AG09319 (cell line): ENCODE data around the gene ADAP1.

Experiments used
- DNase-seq: peaks from one replicate; pipeline ENCODE4 v3.0.0-alpha.2; 2010; ENCODE audit warnings: low read depth; ENCODE audit errors: extremely low read depth
- CTCF ChIP-seq: IDR thresholded peaks from 2 replicates; pipeline ENCODE4 v1.5.1; 2011; ENCODE audit warnings: low read depth, mild to moderate bottlenecking, inconsistent platforms, low read length, moderate library complexity

ADAP1 gene

GRCh38 chr7:880450-880849 is 74.0 kb downstream of the ADAP1 start:
- no peak for DNase-seq
- no peak for TF ChIP-seq CTCF

DNA sequence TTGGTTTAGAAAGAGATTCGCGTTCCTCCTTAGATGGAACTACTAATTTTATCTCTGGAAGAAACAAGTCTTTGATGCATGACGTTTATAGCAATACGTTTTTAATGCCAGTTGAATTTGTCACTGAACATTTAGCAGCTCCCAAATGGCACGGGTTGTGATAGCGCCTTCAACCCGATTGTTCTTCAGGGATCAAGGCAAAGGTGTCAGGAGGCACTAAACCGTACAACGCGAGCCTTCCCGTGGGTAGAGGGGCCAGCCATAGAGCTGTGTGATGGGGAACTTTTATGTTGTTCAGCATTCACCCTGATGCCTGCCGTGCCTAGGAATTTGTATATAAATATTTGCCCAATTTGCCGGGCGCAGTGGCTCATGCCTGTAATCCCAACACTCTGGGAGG is 74.8 kb downstream of the ADAP1 start:
- no peak for TF ChIP-seq CTCF
- no peak for DNase-seq

DNA sequence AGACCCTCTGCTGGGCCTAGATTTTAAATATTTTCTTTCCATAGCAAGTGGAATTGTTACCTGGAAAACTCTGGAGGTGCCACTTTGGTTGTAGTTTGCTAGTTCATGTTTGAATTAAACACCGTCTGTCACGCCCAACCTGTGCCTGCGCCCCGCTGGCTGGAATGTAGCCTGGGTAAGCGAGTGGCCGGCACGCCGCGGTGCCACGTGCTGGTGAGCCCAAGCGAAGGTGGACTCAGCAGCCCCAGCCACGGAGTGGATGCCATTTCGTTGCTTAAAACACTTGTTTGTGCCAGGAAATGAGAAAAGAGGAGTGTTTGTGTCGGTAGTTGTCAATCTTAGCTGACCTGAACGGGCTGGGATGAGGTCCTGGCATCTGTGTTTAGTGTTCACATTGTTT is 75.4 kb downstream of the ADAP1 start:
- no peak for DNase-seq
- no peak for TF ChIP-seq CTCF

DNA sequence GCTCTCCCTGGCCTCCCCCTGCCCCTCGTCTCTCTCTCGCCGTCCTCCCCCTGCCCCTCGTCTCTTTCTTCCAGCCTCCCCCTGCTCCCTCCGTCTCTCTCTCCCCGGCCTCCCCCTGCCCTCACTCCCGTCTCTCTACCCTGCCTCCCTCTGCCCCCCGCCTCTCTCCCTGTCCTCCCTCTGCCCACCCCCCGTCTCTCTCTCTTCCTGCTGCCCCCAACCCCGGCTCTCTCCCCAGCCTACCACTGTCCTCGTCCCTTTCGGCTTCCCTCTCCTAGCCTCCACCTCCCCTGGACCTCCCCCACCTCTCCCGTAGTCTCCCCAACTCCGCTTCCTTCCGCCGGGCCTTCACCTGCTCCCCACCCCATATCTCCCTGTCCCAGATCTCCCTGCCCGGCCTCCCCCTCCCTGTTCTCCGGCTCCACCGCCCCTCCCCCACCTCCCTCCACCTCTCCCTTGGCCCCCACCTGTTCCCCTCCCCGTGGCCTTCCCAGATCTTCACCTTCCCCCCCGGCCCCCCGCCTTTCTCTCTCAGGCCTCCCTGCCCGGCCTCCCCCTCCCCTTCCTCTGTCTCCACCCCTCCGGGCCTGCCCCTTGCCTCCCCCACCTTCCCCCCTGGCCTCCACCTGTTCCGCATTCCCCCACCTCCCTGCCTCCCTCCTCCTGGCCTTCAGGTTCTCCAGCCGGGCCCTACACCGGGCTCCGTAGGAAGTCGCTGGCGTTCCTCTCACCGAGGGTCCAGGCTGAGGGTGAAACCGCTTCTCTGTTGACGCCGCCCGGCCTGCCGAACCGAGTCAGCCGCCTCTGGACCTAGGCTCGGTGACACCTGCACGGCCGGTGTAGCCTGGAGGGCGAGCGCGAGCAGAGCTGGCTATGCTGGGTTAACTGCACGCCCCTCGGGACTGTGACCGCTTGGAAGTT is 76.9 kb downstream of the ADAP1 start:
- DNase-seq, result no peak
- TF ChIP-seq CTCF, result no peak

DNA sequence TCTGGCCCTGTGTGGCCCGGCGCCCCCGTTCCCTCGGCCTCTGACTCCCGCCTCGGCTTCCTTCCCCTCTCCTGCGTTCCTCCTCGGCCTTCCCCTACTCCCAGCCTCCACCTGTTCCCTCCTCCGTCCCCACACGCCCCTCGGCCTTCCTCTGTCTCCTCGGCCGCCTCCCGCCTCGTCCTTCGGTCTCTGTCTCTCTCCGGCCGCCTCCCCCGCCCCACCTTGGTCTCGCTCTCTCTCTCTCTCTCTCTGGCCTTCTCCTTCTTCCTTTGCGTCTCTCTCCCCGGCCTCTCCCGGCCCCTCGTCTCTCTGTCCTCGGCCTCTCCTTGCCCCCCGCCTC is 77.5 kb downstream of the ADAP1 start:
- DNase-seq, result no peak
- TF ChIP-seq CTCF, result no peak

- peak; percentile 2 for TF ChIP-seq CTCF
- DNase-seq, result peak; percentile 95
These were observed 78.2 kb downstream of the ADAP1 start, which contains the start of gene GET4 for GRCh38 chr7:876077-876971. Gene GET4, plus strand, starts transcription at chr7:876554. Its CDS starts 92 bp downstream, at chr7:876646.
